Measurements from ENCODE around the gene FGG.

FGG gene

GRCh38 chr4:154642373-154643009 is 30.0 kb upstream of the FGG start:
- H2AFZ ChIP-seq (ENCODE audit: low read depth) = no peak overlapping the region

DNA sequence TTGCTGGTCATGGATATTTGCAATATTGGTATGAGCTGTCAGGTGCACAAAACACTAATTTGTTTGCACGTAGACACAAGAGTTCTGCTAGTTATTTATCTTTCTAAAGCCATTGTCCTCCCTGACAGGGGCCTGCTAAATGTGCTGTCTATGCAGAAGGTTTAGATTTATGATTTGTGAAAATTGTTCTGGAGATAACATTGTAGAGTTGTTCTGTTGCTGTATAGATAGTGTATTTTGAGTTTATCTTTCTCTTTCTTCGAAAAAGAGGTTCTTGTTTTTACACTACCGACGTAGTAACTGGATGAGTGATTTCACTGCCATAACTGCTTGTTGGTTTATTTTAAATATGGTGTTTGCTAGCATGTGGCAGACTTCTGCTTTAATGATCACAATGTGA is 28.5 kb upstream of the FGG start:
- no peak overlapping the region for H2AFZ ChIP-seq (ENCODE audit: low read depth)
- no peak overlapping the region for H3K9ac ChIP-seq
- H3K36me3 ChIP-seq (ENCODE audit: insufficient read depth) = no peaks in the 10 kb centered on the region
- H3K4me1 ChIP-seq (ENCODE audit: low read depth, poor library complexity, severe bottlenecking) = no peaks in the 10 kb centered on the region
- no peak for TF ChIP-seq CTCF (conservative IDR thresholded peaks at IDR 0.05; ENCODE audit: low read depth, low read length)
- H3K27me3 ChIP-seq (ENCODE audit: insufficient read depth, low read depth) = no peaks in the 10 kb centered on the region
- H3K27ac ChIP-seq = no peak overlapping the region
- H4K20me1 ChIP-seq (ENCODE audit: insufficient read depth) = no peaks in the 10 kb centered on the region
- no peak overlapping the region for H3K4me3 ChIP-seq (IDR thresholded peaks at IDR 0.05; ENCODE audit: insufficient read depth, low read depth, low read length)
- no peaks in the 10 kb centered on the region for H3K79me2 ChIP-seq (ENCODE audit: insufficient read depth, low read depth)
- H3K4me2 ChIP-seq = no peak overlapping the region

More at GRCh38 chr4:154642373-154643009, 30.0 kb upstream of the FGG start:
- Histone ChIP-seq H3K36me3 (ENCODE audit: insufficient read depth) (no peaks in the 10 kb centered on the region), H4K20me1 (ENCODE audit: insufficient read depth) (no peaks in the 10 kb centered on the region), H3K4me1 (ENCODE audit: low read depth, poor library complexity, severe bottlenecking) (no peaks in the 10 kb centered on the region), H3K4me3 (IDR thresholded peaks at IDR 0.05; ENCODE audit: insufficient read depth, low read depth, low read length) (no peak overlapping the region), H3K79me2 (ENCODE audit: insufficient read depth, low read depth) (no peaks in the 10 kb centered on the region), H3K27me3 (ENCODE audit: insufficient read depth, low read depth) (no peaks in the 10 kb centered on the region), H3K9ac (no peak overlapping the region), H3K27ac (no peak overlapping the region), H3K4me2 (no peak overlapping the region)
- TF ChIP-seq CTCF (conservative IDR thresholded peaks at IDR 0.05; ENCODE audit: low read depth, low read length) = no peak

DNA sequence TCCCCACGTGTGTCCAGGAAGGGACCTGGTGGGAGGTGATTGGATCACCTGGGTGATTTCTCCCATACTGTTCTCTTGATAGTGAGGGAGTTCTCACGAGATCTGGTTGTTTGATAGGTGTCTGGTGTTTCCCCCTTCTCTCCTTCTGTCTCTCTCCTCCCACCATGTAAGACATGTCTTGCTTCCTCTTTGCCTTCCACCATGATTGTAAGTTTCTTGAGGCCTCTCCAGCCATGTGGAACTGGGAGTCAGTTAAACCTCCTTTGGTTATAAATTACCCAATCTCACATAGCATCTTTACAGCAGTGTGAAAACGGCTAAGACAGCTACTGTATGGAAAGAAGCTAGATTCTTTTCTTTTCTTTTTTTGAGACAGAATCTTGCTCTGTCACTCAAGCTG is 21.6 kb upstream of the FGG start:
- Histone ChIP-seq H3K4me2 (no peak overlapping the region), H3K4me1 (ENCODE audit: low read depth, poor library complexity, severe bottlenecking) (no peaks in the 10 kb centered on the region), H3K27me3 (ENCODE audit: insufficient read depth, low read depth) (no peaks in the 10 kb centered on the region), H3K79me2 (ENCODE audit: insufficient read depth, low read depth) (no peaks in the 10 kb centered on the region), H3K27ac (no peak overlapping the region), H3K36me3 (ENCODE audit: insufficient read depth) (no peaks in the 10 kb centered on the region), H4K20me1 (ENCODE audit: insufficient read depth) (no peaks in the 10 kb centered on the region), H2AFZ (ENCODE audit: low read depth) (no peak overlapping the region), H3K9ac (no peak overlapping the region), H3K4me3 (IDR thresholded peaks at IDR 0.05; ENCODE audit: insufficient read depth, low read depth, low read length) (no peak overlapping the region)
- no peak for TF ChIP-seq CTCF (conservative IDR thresholded peaks at IDR 0.05; ENCODE audit: low read depth, low read length)

GRCh38 chr4:154631828-154632227 is 19.4 kb upstream of the FGG start:
- H3K9ac ChIP-seq = no peak overlapping the region
- no peak overlapping the region for H3K27ac ChIP-seq
- no peaks in the 10 kb centered on the region for H3K4me1 ChIP-seq (ENCODE audit: low read depth, poor library complexity, severe bottlenecking)
- H4K20me1 ChIP-seq (ENCODE audit: insufficient read depth) = no peaks in the 10 kb centered on the region
- H2AFZ ChIP-seq (ENCODE audit: low read depth) = no peak overlapping the region
- no peak overlapping the region for H3K4me2 ChIP-seq
- no peak overlapping the region for H3K4me3 ChIP-seq (IDR thresholded peaks at IDR 0.05; ENCODE audit: insufficient read depth, low read depth, low read length)
- no peaks in the 10 kb centered on the region for H3K27me3 ChIP-seq (ENCODE audit: insufficient read depth, low read depth)
- H3K36me3 ChIP-seq (ENCODE audit: insufficient read depth) = no peaks in the 10 kb centered on the region
- TF ChIP-seq CTCF (conservative IDR thresholded peaks at IDR 0.05; ENCODE audit: low read depth, low read length) = no peak
- no peaks in the 10 kb centered on the region for H3K79me2 ChIP-seq (ENCODE audit: insufficient read depth, low read depth)
